ENCODE results near the gene SMAD9. TPM values are rescaled to one million over a fixed set of nuclear protein-coding genes. Genes with fewer than 3 reads are reported as not detected.

Gene SMAD9
- total and polyA plus RNA-seq, 2 of the 13 experiments (the other 11 are each of a cell fraction or from before 2014, with no cell fraction given) = 4.2 to 7.7 TPM

DNA sequence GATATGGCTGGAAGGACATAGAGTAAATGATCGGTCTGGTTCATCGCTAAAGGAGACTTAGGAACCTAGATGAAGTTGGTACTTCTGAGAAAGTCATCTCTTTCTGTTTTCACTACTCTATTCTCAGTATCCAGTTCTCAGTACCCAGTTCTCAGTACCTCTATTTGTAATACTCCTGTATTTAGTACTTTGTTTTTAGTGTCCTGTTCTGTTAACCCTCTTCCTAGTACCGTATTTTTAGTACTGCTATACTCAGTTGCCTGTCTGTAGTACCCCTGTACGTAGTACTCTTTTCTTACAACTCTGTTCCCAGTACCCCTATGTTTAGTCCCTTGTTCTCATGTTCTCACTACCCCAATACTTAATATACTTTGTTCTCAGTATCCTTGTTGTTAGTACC is 99.8 kb downstream of the SMAD9 start:
- CTCF ChIA-PET (ENCODE audit: low intra/inter-chr PET ratio, low total read pairs) = no interaction called here
- H3K4me3 ChIP-seq (replicated peaks in 1 of 3; ENCODE audit: insufficient read depth in 1 of 3, low read depth in 2 of 3, low read length in 3 of 3) = peak overlapping the region; percentile 71 to 84 (median 77)
- H3K9me3 ChIP-seq (ENCODE audit: low read length) = no peaks in the 10 kb centered on the region
- H3K27me3 ChIP-seq (ENCODE audit: control insufficient read depth in 1 of 2, insufficient read depth in 2 of 2, low read length in 2 of 2) = no peaks in the 10 kb centered on the region; a peak in 1 of 5 replicates
- peaks cover 48% of the 10 kb centered on the region for H3K4me1 ChIP-seq (ENCODE audit: insufficient read depth, low read length)
- WGBS (ENCODE audit: low lambda C conversion rate) = 6% methylated on average over 4 of the region's 4 CpGs
- BruUV-seq (replicated peaks) = no TSS peak
- no peak overlapping the region for H2AFZ ChIP-seq (ENCODE audit: low read length)
- in situ Hi-C loops (cut with HindIII; ENCODE audit: extremely low pct_ligation_motif_present, low pct_unique_long_range_greater_than_20kb) = no loop called here
- POLR2A ChIA-PET = no interaction called here
- intact Hi-C loops (cut with micrococcal nuclease; ENCODE audit: unreplicated experiment) = no loop called here
- H3K4me2 ChIP-seq (ENCODE audit: low read depth, low read length) = peak overlapping the region; percentile 82
- no peak for FAIRE-seq
- H3K79me2 ChIP-seq (ENCODE audit: insufficient read depth, low read length) = peaks cover 35% of the 10 kb centered on the region
- peak overlapping the region; percentile 73 for H3K9ac ChIP-seq (ENCODE audit: insufficient read depth, low read depth, low read length)
- ATAC-seq = peak; percentile 9
- TF ChIP-seq ZSCAN21 (CRISPR knock-in tag; IDR thresholded peaks at IDR 0.05; ENCODE audit: borderline replicate concordance) (peak; percentile 95), BRCA1 (CRISPR knock-in tag; IDR thresholded peaks at IDR 0.05) (no peak)
- TF ChIP-seq, protein P1, sequence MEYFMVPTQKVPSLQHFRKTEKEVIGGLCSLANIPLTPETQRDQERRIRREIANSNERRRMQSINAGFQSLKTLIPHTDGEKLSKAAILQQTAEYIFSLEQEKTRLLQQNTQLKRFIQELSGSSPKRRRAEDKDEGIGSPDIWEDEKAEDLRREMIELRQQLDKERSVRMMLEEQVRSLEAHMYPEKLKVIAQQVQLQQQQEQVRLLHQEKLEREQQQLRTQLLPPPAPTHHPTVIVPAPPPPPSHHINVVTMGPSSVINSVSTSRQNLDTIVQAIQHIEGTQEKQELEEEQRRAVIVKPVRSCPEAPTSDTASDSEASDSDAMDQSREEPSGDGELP (IDR thresholded peaks at IDR 0.05; ENCODE audit: borderline replicate concordance, low read depth) = no peak
- no peak overlapping the region for H3K27ac ChIP-seq (ENCODE audit: extremely low read length, insufficient read depth, low read length)
- peaks cover 6% of the 10 kb centered on the region; the same call in 1 of the 2 replicates for H4K20me1 ChIP-seq (ENCODE audit: insufficient read depth, low read length)
- no peaks in the 10 kb centered on the region; a peak in 1 of 5 replicates for H3K36me3 ChIP-seq (replicated peaks in 1 of 2; ENCODE audit: control insufficient read depth in 1 of 2, insufficient read depth in 2 of 2, low read length in 2 of 2)
- DNase-seq (ENCODE audit: low spot score) = no peak

DNA sequence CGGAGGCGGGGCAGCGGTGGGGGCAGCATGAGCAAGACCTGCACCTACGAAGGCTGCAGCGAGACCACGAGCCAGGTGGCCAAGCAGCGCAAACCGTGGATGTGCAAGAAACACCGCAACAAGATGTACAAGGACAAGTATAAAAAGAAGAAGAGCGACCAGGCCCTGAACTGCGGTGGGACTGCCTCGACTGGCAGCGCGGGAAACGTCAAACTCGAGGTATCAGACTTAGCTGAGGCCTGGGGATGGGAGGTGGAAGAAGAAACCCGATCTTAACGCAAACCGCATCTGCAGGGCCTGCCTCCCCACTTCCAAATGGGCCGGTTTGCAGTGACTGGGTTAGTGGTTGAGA is 100.3 kb downstream of the SMAD9 start:
- ChIA-PET POLR2A (no interaction called here), CTCF (ENCODE audit: low intra/inter-chr PET ratio, low total read pairs) (no interaction called here)
- H3K4me1 ChIP-seq (ENCODE audit: insufficient read depth, low read length) = peaks cover 48% of the 10 kb centered on the region
- H3K9ac ChIP-seq (ENCODE audit: insufficient read depth, low read depth, low read length) = peak overlapping the region; percentile 73
- DNase-seq (ENCODE audit: low spot score) (no peak), ATAC-seq (peak; percentile 16), FAIRE-seq (no peak)
- H3K36me3 ChIP-seq (replicated peaks in 1 of 2; ENCODE audit: control insufficient read depth in 1 of 2, insufficient read depth in 2 of 2, low read length in 2 of 2) = no peaks in the 10 kb centered on the region
- under 1% methylated on average over 17 of the region's 20 CpGs for WGBS (ENCODE audit: low lambda C conversion rate)
- peak overlapping the region; percentile 63 for H3K27ac ChIP-seq (ENCODE audit: extremely low read length, insufficient read depth, low read length)
- BruUV-seq (replicated peaks) = no TSS peak
- H3K27me3 ChIP-seq (ENCODE audit: control insufficient read depth in 1 of 2, insufficient read depth in 2 of 2, low read length in 2 of 2) = no peaks in the 10 kb centered on the region; a peak in 1 of 5 replicates
- intact Hi-C loops (cut with micrococcal nuclease; ENCODE audit: unreplicated experiment) (loop anchor here (2.0 kb wide), 2 partner anchors 63 to 239 kb away; partner anchors contain the start of gene SUPT20H), in situ Hi-C loops (cut with HindIII; ENCODE audit: extremely low pct_ligation_motif_present, low pct_unique_long_range_greater_than_20kb) (no loop called here)
- peak overlapping the region; percentile 82 for H3K4me2 ChIP-seq (ENCODE audit: low read depth, low read length)
- no peaks in the 10 kb centered on the region for H3K9me3 ChIP-seq (ENCODE audit: low read length)
- peak overlapping the region; percentile 71 to 84 (median 77) for H3K4me3 ChIP-seq (replicated peaks in 1 of 3; ENCODE audit: insufficient read depth in 1 of 3, low read depth in 2 of 3, low read length in 3 of 3)
- peaks cover 35% of the 10 kb centered on the region for H3K79me2 ChIP-seq (ENCODE audit: insufficient read depth, low read length)
- H2AFZ ChIP-seq (ENCODE audit: low read length) = no peak overlapping the region
- H4K20me1 ChIP-seq (ENCODE audit: insufficient read depth, low read length) = peaks cover 6% of the 10 kb centered on the region; the same call in 1 of the 2 replicates
- TF ChIP-seq ZNF616 (CRISPR knock-in tag; IDR thresholded peaks at IDR 0.05; ENCODE audit: low read depth) (no peak), ESRRA (CRISPR knock-in tag; IDR thresholded peaks at IDR 0.05; ENCODE audit: low read depth) (no peak), BHLHE40 (IDR thresholded peaks at IDR 0.05; ENCODE audit: low read length) (no peak), ZNF776 (CRISPR knock-in tag; IDR thresholded peaks at IDR 0.05) (no peak)
- TF ChIP-seq, protein P2, sequence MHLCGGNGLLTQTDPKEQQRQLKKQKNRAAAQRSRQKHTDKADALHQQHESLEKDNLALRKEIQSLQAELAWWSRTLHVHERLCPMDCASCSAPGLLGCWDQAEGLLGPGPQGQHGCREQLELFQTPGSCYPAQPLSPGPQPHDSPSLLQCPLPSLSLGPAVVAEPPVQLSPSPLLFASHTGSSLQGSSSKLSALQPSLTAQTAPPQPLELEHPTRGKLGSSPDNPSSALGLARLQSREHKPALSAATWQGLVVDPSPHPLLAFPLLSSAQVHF (CRISPR knock-in tag; IDR thresholded peaks at IDR 0.05) = 0 out of 2 replicates have a peak, but pooled peaks have one; percentile 11
- TF ChIP-seq, protein P3, sequence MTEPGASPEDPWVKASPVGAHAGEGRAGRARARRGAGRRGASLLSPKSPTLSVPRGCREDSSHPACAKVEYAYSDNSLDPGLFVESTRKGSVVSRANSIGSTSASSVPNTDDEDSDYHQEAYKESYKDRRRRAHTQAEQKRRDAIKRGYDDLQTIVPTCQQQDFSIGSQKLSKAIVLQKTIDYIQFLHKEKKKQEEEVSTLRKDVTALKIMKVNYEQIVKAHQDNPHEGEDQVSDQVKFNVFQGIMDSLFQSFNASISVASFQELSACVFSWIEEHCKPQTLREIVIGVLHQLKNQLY (CRISPR knock-in tag; IDR thresholded peaks at IDR 0.05) = no peak
- TF ChIP-seq, protein P4, sequence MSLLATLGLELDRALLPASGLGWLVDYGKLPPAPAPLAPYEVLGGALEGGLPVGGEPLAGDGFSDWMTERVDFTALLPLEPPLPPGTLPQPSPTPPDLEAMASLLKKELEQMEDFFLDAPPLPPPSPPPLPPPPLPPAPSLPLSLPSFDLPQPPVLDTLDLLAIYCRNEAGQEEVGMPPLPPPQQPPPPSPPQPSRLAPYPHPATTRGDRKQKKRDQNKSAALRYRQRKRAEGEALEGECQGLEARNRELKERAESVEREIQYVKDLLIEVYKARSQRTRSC (CRISPR knock-in tag; IDR thresholded peaks at IDR 0.05; ENCODE audit: low read depth) = 0 out of 2 replicates have a peak, but pooled peaks have one; percentile 64
- TF ChIP-seq, protein P5, sequence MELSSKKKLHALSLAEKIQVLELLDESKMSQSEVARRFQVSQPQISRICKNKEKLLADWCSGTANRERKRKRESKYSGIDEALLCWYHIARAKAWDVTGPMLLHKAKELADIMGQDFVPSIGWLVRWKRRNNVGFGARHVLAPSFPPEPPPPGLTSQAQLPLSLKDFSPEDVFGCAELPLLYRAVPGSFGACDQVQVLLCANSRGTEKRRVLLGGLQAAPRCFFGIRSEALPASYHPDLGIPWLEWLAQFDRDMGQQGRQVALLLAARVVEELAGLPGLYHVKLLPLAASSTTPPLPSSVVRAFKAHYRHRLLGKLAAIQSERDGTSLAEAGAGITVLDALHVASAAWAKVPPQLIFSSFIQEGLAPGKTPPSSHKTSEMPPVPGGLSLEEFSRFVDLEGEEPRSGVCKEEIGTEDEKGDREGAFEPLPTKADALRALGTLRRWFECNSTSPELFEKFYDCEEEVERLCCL (CRISPR knock-in tag; IDR thresholded peaks at IDR 0.05; ENCODE audit: borderline replicate concordance) = no peak
- TF ChIP-seq, protein P6, sequence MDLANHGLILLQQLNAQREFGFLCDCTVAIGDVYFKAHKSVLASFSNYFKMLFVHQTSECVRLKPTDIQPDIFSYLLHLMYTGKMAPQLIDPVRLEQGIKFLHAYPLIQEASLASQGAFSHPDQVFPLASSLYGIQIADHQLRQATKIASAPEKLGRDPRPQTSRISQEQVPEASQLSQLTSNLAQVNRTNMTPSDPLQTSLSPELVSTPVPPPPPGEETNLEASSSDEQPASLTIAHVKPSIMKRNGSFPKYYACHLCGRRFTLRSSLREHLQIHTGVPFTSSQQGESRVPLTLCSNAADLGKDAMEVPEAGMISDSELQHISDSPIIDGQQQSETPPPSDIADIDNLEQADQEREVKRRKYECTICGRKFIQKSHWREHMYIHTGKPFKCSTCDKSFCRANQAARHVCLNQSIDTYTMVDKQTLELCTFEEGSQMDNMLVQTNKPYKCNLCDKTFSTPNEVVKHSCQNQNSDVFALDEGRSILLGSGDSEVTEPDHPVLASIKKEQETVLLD (CRISPR knock-in tag; IDR thresholded peaks at IDR 0.05; ENCODE audit: low read depth) = 0 out of 2 replicates have a peak, but pooled peaks have one; percentile 22

All from HepG2 (cell line).